Mesenchymal stem cell (in vitro differentiated cells and primary cell): ENCODE data around the gene ENPP3.
A peak's percentile ranks its signal among the peaks of the same experiment; 100 is the strongest.

Source experiments
- DNase-seq: peaks from one replicate; pipeline ENCODE4 v3.0.0-alpha.2; 2013
- H2AFZ ChIP-seq: one replicate; pipeline ENCODE4 v1.6.1; 2013; ENCODE audit warnings: low read depth, mild to moderate bottlenecking, control low read depth, inconsistent platforms, low read length, moderate library complexity
- H2AK5ac ChIP-seq: 2 replicates; pipeline ENCODE4 v1.6.1; 2013; ENCODE audit warnings: low read length, moderate library complexity, mild to moderate bottlenecking, inconsistent platforms; ENCODE audit not compliant: severe bottlenecking
- H2BK120ac ChIP-seq: one replicate; pipeline ENCODE4 v1.6.1; 2013; ENCODE audit warnings: low read depth, mild to moderate bottlenecking, inconsistent platforms, low read length, moderate library complexity
- H2BK12ac ChIP-seq, 2 experiments: one replicate each; pipeline ENCODE4 v1.6.1; 2013; ENCODE audit warnings: inconsistent platforms in 2 of 2, low read length in 2 of 2, mild to moderate bottlenecking in 2 of 2, moderate library complexity in 2 of 2, control low read depth in 1 of 2
- H2BK15ac ChIP-seq: one replicate; pipeline ENCODE4 v1.6.1; 2013; ENCODE audit warnings: mild to moderate bottlenecking, low read depth, inconsistent platforms; ENCODE audit not compliant: poor library complexity, severe bottlenecking
- H2BK5ac ChIP-seq: 2 replicates; pipeline ENCODE4 v1.6.1; 2013; ENCODE audit warnings: low read depth, mild to moderate bottlenecking, low read length, control low read depth, inconsistent platforms; ENCODE audit not compliant: poor library complexity, severe bottlenecking
- H3K14ac ChIP-seq, 2 experiments: one replicate each; pipeline ENCODE4 v1.6.1; 2013; ENCODE audit warnings: inconsistent platforms in 2 of 2, low read length in 2 of 2, control low read depth in 1 of 2, mild to moderate bottlenecking in 1 of 2, moderate library complexity in 1 of 2
- H3K18ac ChIP-seq, 2 experiments: one replicate each; pipeline ENCODE4 v1.6.1; 2013; ENCODE audit warnings: inconsistent platforms in 2 of 2, low read length in 2 of 2, control low read depth in 1 of 2, low read depth in 1 of 2, mild to moderate bottlenecking in 1 of 2
- H3K23ac ChIP-seq, 2 experiments: one replicate each; pipeline ENCODE4 v1.6.1; 2013; ENCODE audit warnings: inconsistent platforms in 2 of 2, low read length in 2 of 2, mild to moderate bottlenecking in 2 of 2, moderate library complexity in 2 of 2, control low read depth in 1 of 2
- H3K27ac ChIP-seq: 2 replicates; pipeline ENCODE4 v1.5.1; 2013; ENCODE audit warnings: mild to moderate bottlenecking, moderate library complexity, low read length, control low read depth, inconsistent platforms; ENCODE audit not compliant: poor library complexity, severe bottlenecking
- H3K27me3 ChIP-seq, 2 experiments: 2 replicates each; pipeline versions ENCODE4 v1.6.1 to v1.7.0; 2013; ENCODE audit warnings: low read length in 2 of 2, mild to moderate bottlenecking in 2 of 2, moderate library complexity in 2 of 2, control low read depth in 1 of 2, inconsistent platforms in 1 of 2; ENCODE audit not compliant: control insufficient read depth in 1 of 2, insufficient read depth in 1 of 2
- H3K36me3 ChIP-seq, 2 experiments: 2 replicates each; pipeline versions ENCODE4 v1.6.1 to v1.7.0; 2013; ENCODE audit warnings: low read length in 2 of 2, control low read depth in 1 of 2, inconsistent platforms in 1 of 2, low read depth in 1 of 2, mild to moderate bottlenecking in 1 of 2; ENCODE audit not compliant: insufficient read depth in 2 of 2, control insufficient read depth in 1 of 2
- H3K4ac ChIP-seq, 2 experiments: one replicate each; pipeline ENCODE4 v1.6.1; 2013; ENCODE audit warnings: inconsistent platforms in 2 of 2, low read length in 2 of 2, mild to moderate bottlenecking in 2 of 2, moderate library complexity in 2 of 2, control low read depth in 1 of 2, low read depth in 1 of 2
- H3K4me1 ChIP-seq: 2 replicates; pipeline ENCODE4 v1.6.1; 2013; ENCODE audit warnings: low read depth, low read length, control low read depth; ENCODE audit not compliant: control insufficient read depth, insufficient read depth
- H3K4me2 ChIP-seq: 2 replicates; pipeline ENCODE4 v1.6.1; 2013; ENCODE audit warnings: low read length, mild to moderate bottlenecking, inconsistent platforms; ENCODE audit not compliant: poor library complexity, severe bottlenecking
- H3K4me3 ChIP-seq, 2 experiments: 2 replicates each; pipeline versions ENCODE4 v1.5.1 to v1.7.0; 2013; ENCODE audit warnings: low read length in 2 of 2, mild to moderate bottlenecking in 2 of 2, control low read depth in 1 of 2, low read depth in 1 of 2; ENCODE audit not compliant: insufficient read depth in 1 of 2
- H3K79me1 ChIP-seq: replicated peaks from 2 replicates; pipeline ENCODE4 v1.6.1; 2013; ENCODE audit warnings: mild to moderate bottlenecking, control low read depth, low read length, inconsistent platforms; ENCODE audit not compliant: poor library complexity, severe bottlenecking
- H3K9ac ChIP-seq: 2 replicates; pipeline ENCODE4 v1.7.0; 2013; ENCODE audit warnings: mild to moderate bottlenecking, low read length, moderate library complexity
- H3K9me3 ChIP-seq: 2 replicates; pipeline ENCODE4 v1.7.0; 2013; ENCODE audit warnings: mild to moderate bottlenecking, low read length; ENCODE audit not compliant: control insufficient read depth
- H4K8ac ChIP-seq: one replicate; pipeline ENCODE4 v1.6.1; 2013; ENCODE audit warnings: inconsistent platforms, mild to moderate bottlenecking, low read length, moderate library complexity
- H4K91ac ChIP-seq: one replicate; pipeline ENCODE4 v1.6.1; 2013; ENCODE audit warnings: mild to moderate bottlenecking, low read length, inconsistent platforms
- WGBS: methylation state at CpG from one replicate; pipeline ENCODE4 v1.1.7; 2013; ENCODE audit warnings: mixed read lengths; 5-methylcytosine and 5-hydroxymethylcytosine counted together

The ENPP3 gene

DNA sequence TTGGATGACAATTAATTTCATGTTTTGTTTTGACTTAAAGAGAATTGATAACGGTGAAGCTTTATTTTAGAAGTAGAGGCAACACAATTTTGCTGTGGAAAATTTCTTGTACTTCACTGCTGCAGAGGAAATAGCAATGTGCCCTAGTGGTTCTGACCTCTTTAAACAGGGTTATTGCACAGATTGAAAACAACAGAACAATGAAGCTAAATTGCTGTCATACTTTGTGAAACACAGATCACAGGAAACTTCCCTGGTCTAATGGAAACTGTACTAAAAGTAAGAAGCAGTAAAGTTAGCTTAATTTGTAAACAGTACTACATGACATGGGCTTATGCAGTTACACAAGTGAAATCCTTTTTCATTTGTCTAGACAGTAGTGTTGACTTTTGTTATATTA, 32.8 kb downstream of the ENPP3 start:
- DNase-seq, result peak; percentile 10
- no peak overlapping the region for H3K23ac ChIP-seq
- H3K27ac ChIP-seq, result no peak overlapping the region
- no peak overlapping the region for H2AK5ac ChIP-seq
- no peak overlapping the region for H2AFZ ChIP-seq
- H3K9ac ChIP-seq, result no peak overlapping the region
- no peak overlapping the region for H3K14ac ChIP-seq
- H2BK5ac ChIP-seq, result no peak overlapping the region
- H4K91ac ChIP-seq, result no peak overlapping the region
- H3K36me3 ChIP-seq, result no peaks in the 10 kb centered on the region
- no peak overlapping the region for H3K4me2 ChIP-seq
- H2BK12ac ChIP-seq, result no peak overlapping the region
- H4K8ac ChIP-seq, result no peak overlapping the region
- no peaks in the 10 kb centered on the region for H3K79me1 ChIP-seq
- H3K4ac ChIP-seq, result no peak overlapping the region
- H3K4me1 ChIP-seq, result no peaks in the 10 kb centered on the region
- H3K18ac ChIP-seq, result no peak overlapping the region
- no peaks in the 10 kb centered on the region for H3K9me3 ChIP-seq
- no peak overlapping the region for H2BK120ac ChIP-seq
- 89% methylated on average over 1 of the region's 1 CpG for WGBS
- H3K27me3 ChIP-seq, result no peaks in the 10 kb centered on the region
- H3K4me3 ChIP-seq, result no peak overlapping the region
- H2BK15ac ChIP-seq, result no peak overlapping the region

DNA sequence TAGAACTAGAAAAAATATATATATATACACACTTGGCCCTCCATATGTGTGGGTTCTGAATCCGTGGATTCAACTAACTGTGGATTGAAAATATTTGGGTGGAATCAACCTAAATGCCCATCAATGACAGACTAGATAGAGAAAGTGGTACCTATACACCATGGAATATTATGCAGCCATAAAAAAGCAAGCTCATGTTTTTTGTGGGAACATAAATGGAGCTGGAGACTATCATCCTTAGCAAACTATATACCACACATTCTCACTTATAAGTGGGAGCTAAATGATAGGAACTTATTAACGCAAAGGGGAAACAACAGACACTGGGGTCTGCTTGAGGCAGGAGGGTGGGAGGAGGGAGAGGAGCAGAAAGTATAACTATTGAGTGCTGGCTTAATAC, 36.1 kb downstream of the ENPP3 start:
- Histone ChIP-seq H3K36me3 (no peaks in the 10 kb centered on the region), H3K27me3 (no peaks in the 10 kb centered on the region), H3K23ac (no peak overlapping the region), H2AK5ac (no peak overlapping the region), H4K8ac (no peak overlapping the region), H3K27ac (no peak overlapping the region), H3K79me1 (no peaks in the 10 kb centered on the region), H2BK5ac (no peak overlapping the region), H3K4me2 (no peak overlapping the region), H3K4me3 (no peak overlapping the region), H2BK12ac (no peak overlapping the region), H3K4ac (no peak overlapping the region), H2BK15ac (no peak overlapping the region), H2AFZ (no peak overlapping the region), H3K18ac (no peak overlapping the region), H4K91ac (no peak overlapping the region), H3K9ac (no peak overlapping the region), H3K4me1 (no peaks in the 10 kb centered on the region), H3K9me3 (no peaks in the 10 kb centered on the region), H2BK120ac (no peak overlapping the region), H3K14ac (no peak overlapping the region)
- WGBS, result no CpG with 5 or more reads among the region's 2 CpGs
- DNase-seq, result no peak

- H3K4ac ChIP-seq, result no peak overlapping the region
- no peak overlapping the region for H3K18ac ChIP-seq
- H3K14ac ChIP-seq, result no peak overlapping the region
- H2BK120ac ChIP-seq, result no peak overlapping the region
- H3K36me3 ChIP-seq, result no peaks in the 10 kb centered on the region
- H4K91ac ChIP-seq, result no peak overlapping the region
- H2AK5ac ChIP-seq, result no peak overlapping the region
- no peaks in the 10 kb centered on the region for H3K79me1 ChIP-seq
- H3K27ac ChIP-seq, result no peak overlapping the region
- no peak overlapping the region for H2AFZ ChIP-seq
- H2BK12ac ChIP-seq, result no peak overlapping the region
- no peak for DNase-seq
- H3K23ac ChIP-seq, result no peak overlapping the region
- no peak overlapping the region for H3K4me3 ChIP-seq
- H2BK5ac ChIP-seq, result no peak overlapping the region
- 79% methylated on average over 5 of the region's 5 CpGs for WGBS
- no peaks in the 10 kb centered on the region for H3K9me3 ChIP-seq
- H3K27me3 ChIP-seq, result no peaks in the 10 kb centered on the region
- H2BK15ac ChIP-seq, result no peak overlapping the region
- H3K9ac ChIP-seq, result no peak overlapping the region
- no peak overlapping the region for H4K8ac ChIP-seq
- no peaks in the 10 kb centered on the region for H3K4me1 ChIP-seq
- no peak overlapping the region for H3K4me2 ChIP-seq
Observed at GRCh38 chr6:131678442-131678841, 41.3 kb downstream of the ENPP3 start.

DNA sequence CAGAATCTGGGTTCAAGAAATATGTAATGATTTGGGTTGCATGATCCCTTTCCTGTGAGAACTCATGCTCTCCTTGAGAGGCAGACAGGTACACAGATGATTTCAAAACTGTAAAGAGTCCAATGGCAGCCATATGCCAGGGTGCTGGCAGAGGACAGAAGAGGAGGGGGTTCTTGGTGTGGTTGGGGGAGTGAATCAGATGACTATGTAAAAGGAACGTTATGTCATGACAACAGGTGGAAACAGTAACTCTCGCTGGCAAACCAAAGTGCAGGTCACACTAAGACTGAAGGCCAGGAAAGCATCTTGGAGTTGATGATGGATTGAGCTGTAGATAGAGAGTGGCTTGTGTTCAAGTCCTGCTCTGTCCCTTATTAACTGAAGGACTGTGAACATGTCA, 43.8 kb downstream of the ENPP3 start:
- DNase-seq, result no peak
- 92% methylated on average over 2 of the region's 2 CpGs for WGBS

More for the DNA sequence above, 43.8 kb downstream of the ENPP3 start:
- H2BK5ac ChIP-seq, result no peak overlapping the region
- H3K79me1 ChIP-seq, result no peaks in the 10 kb centered on the region
- H2BK15ac ChIP-seq, result no peak overlapping the region
- no peak overlapping the region for H3K14ac ChIP-seq
- H2AK5ac ChIP-seq, result no peak overlapping the region
- no peaks in the 10 kb centered on the region for H3K9me3 ChIP-seq
- H3K4me1 ChIP-seq, result no peaks in the 10 kb centered on the region
- no peak overlapping the region for H3K4me3 ChIP-seq
- no peak overlapping the region for H3K4me2 ChIP-seq
- H3K9ac ChIP-seq, result no peak overlapping the region
- no peak overlapping the region for H2AFZ ChIP-seq
- no peak overlapping the region for H2BK12ac ChIP-seq
- H3K23ac ChIP-seq, result no peak overlapping the region
- no peak overlapping the region for H3K4ac ChIP-seq
- no peak overlapping the region for H3K27ac ChIP-seq
- no peaks in the 10 kb centered on the region for H3K27me3 ChIP-seq
- no peak overlapping the region for H3K18ac ChIP-seq
- no peak overlapping the region for H4K8ac ChIP-seq
- H3K36me3 ChIP-seq, result no peaks in the 10 kb centered on the region
- H2BK120ac ChIP-seq, result no peak overlapping the region
- no peak overlapping the region for H4K91ac ChIP-seq
